Liver (tissue), 9 donors: ENCODE data around the gene PPP2R2D. TPM values are rescaled to one million over a fixed set of nuclear protein-coding genes. Genes with fewer than 3 reads are reported as not detected.

ENCODE experiments used
- DNase-seq: peaks from one replicate; pipeline ENCODE4 v3.0.0-alpha.2; 2017; ENCODE audit warnings: low spot score
- H3K27ac ChIP-seq, 2 donors: one replicate each; pipeline ENCODE4 v1.7.0; 2013; ENCODE audit warnings: inconsistent platforms in 2 of 2, low read length in 2 of 2, control low read depth in 1 of 2, low read depth in 1 of 2, mild to moderate bottlenecking in 1 of 2
- H3K27me3 ChIP-seq, 4 donors: one replicate each; pipeline versions ENCODE4 v1.6.1 to v1.7.0; 2013; ENCODE audit warnings: low read length in 3 of 4, inconsistent platforms in 1 of 4, mild to moderate bottlenecking in 1 of 4, moderate library complexity in 1 of 4; ENCODE audit not compliant: control insufficient read depth in 4 of 4, insufficient read depth in 4 of 4
- H3K36me3 ChIP-seq, 4 donors: one replicate each; pipeline versions ENCODE4 v1.6.1 to v1.7.0; 2013; ENCODE audit warnings: low read length in 3 of 4, mild to moderate bottlenecking in 3 of 4, low read depth in 1 of 4, moderate library complexity in 1 of 4; ENCODE audit not compliant: control insufficient read depth in 4 of 4, insufficient read depth in 3 of 4
- H3K4me1 ChIP-seq, 4 donors: one replicate each; pipeline versions ENCODE4 v1.6.1 to v1.7.0; 2013; ENCODE audit warnings: low read length in 3 of 4, mild to moderate bottlenecking in 3 of 4, moderate library complexity in 1 of 4; ENCODE audit not compliant: control insufficient read depth in 4 of 4, insufficient read depth in 4 of 4
- H3K4me3 ChIP-seq, 3 donors: one replicate each; pipeline versions ENCODE4 v1.6.1 to v1.7.0; 2013; ENCODE audit warnings: low read length in 3 of 3, control low read depth in 1 of 3, low read depth in 1 of 3, mild to moderate bottlenecking in 1 of 3
- H3K9ac ChIP-seq, 2 donors: one replicate each; pipeline ENCODE4 v1.7.0; 2013; ENCODE audit warnings: low read length in 2 of 2, mild to moderate bottlenecking in 2 of 2, moderate library complexity in 2 of 2, control low read depth in 1 of 2, low read depth in 1 of 2
- H3K9me3 ChIP-seq, 4 donors: one replicate each; pipeline versions ENCODE4 v1.6.1 to v1.7.0; 2013; ENCODE audit warnings: low read length in 3 of 4; ENCODE audit not compliant: control insufficient read depth in 4 of 4
- ATF3 ChIP-seq: IDR thresholded peaks from 2 replicates; pipeline ENCODE4 v1.6.1; 2016; ENCODE audit warnings: antibody characterized with exemption
- CTCF ChIP-seq: fragments of 150-350 bp; IDR thresholded peaks from 2 replicates; pipeline ENCODE4 v1.5.1; 2017; ENCODE audit warnings: improper control_type of control experiment, low read depth, low read length; ENCODE audit not compliant: missing input control
- EGR1 ChIP-seq, 2 donors: IDR thresholded peaks; 2 replicates each; pipeline ENCODE4 v1.6.1; 2016 to 2018; ENCODE audit warnings: antibody characterized with exemption in 2 of 2, low read depth in 2 of 2
- FOXA1 ChIP-seq: IDR thresholded peaks from 2 replicates; pipeline ENCODE4 v1.6.1; 2016; ENCODE audit warnings: antibody characterized with exemption
- FOXA2 ChIP-seq: IDR thresholded peaks from 2 replicates; pipeline ENCODE4 v1.6.1; 2016; ENCODE audit warnings: antibody characterized with exemption
- GABPA ChIP-seq, 2 donors: IDR thresholded peaks in 1 of 2; conservative IDR thresholded peaks in 1 of 2; 2 replicates each; pipeline ENCODE4 v1.6.1; 2016; ENCODE audit warnings: antibody characterized with exemption in 2 of 2, mild to moderate bottlenecking in 1 of 2, moderate library complexity in 1 of 2
- HNF4A ChIP-seq, 2 donors: conservative IDR thresholded peaks; 2 replicates each; pipeline ENCODE4 v1.6.1; 2016; ENCODE audit warnings: antibody characterized with exemption in 2 of 2, mild to moderate bottlenecking in 2 of 2
- HNF4G ChIP-seq: IDR thresholded peaks from 2 replicates; pipeline ENCODE4 v1.6.1; 2016; ENCODE audit warnings: antibody characterized with exemption
- JUND ChIP-seq, 2 donors: IDR thresholded peaks; 2 replicates each; pipeline ENCODE4 v1.6.1; 2016; ENCODE audit warnings: antibody characterized with exemption in 2 of 2
- MAX ChIP-seq: IDR thresholded peaks from 2 replicates; pipeline ENCODE4 v1.6.1; 2016; ENCODE audit warnings: antibody characterized with exemption
- NR2F2 ChIP-seq: IDR thresholded peaks from 2 replicates; pipeline ENCODE4 v1.6.1; 2016; ENCODE audit warnings: antibody characterized with exemption
- REST ChIP-seq: IDR thresholded peaks from 2 replicates; pipeline ENCODE4 v1.6.1; 2016; ENCODE audit warnings: antibody characterized with exemption, mild to moderate bottlenecking
- RXRA ChIP-seq, 2 donors: IDR thresholded peaks; 2 replicates each; pipeline ENCODE4 v1.6.1; 2017 to 2018; ENCODE audit warnings: antibody characterized with exemption in 2 of 2, mild to moderate bottlenecking in 1 of 2
- SP1 ChIP-seq: IDR thresholded peaks from 2 replicates; pipeline ENCODE4 v1.6.1; 2018; ENCODE audit warnings: antibody characterized with exemption, mild to moderate bottlenecking
- TAF1 ChIP-seq: conservative IDR thresholded peaks from 2 replicates; pipeline ENCODE4 v1.6.1; 2016; ENCODE audit warnings: antibody characterized with exemption, mild to moderate bottlenecking
- YY1 ChIP-seq: IDR thresholded peaks from 2 replicates; pipeline ENCODE4 v1.6.1; 2016; ENCODE audit warnings: antibody characterized with exemption, mild to moderate bottlenecking
- ZBTB33 ChIP-seq: IDR thresholded peaks from 2 replicates; pipeline ENCODE4 v1.6.1; 2016; ENCODE audit warnings: antibody characterized with exemption
- WGBS: extraction: QIAGEN DNeasy Blood & Tissue Kit; methylation state at CpG from one replicate; pipeline ENCODE4 v1.1.7; 2013; 5-methylcytosine and 5-hydroxymethylcytosine counted together
- polyA plus RNA-seq, 2 donors: library from polyadenylated mRNA; stranded (reverse) in 1 of 2; unstranded in 1 of 2; fragments of 200-250 nt in 1 of 2; fragments of >200 nt in 1 of 2; fragmentation: Nextera tagmentation in 1 of 2; extraction: Ambion mirVana in 1 of 2; gene quantifications; one replicate each; pipeline versions ENCODE4 v1.2.1 to v1.2.3, GENCODE V29; 2013 to 2015
- total RNA-seq, 2 donors: library from RNA; depleted of rRNA; stranded (reverse); fragments of >200 nt; gene quantifications; one replicate each; pipeline ENCODE4 v1.2.3, GENCODE V29; 2014
- donor health status: healthy.
- donor health status: healthy.
- donor health status: healthy.
- donor health status: healthy.
- donor health status: healthy.

PPP2R2D gene
- total and polyA plus RNA-seq, 4 donors = 5.9 to 20.5 (median 14.3) TPM

- no peak for DNase-seq
- no peak for TF ChIP-seq EGR1 (IDR thresholded peaks at IDR 0.05; ENCODE audit: low read depth in 2 of 2)
- TF ChIP-seq CTCF = no peak
- TF ChIP-seq RXRA (IDR thresholded peaks at IDR 0.05) = no peak
- TF ChIP-seq ATF3 = no peak
- no peak for TF ChIP-seq HNF4G
- TF ChIP-seq NR2F2 = no peak
- TF ChIP-seq TAF1 = no peak
- no peak for TF ChIP-seq YY1
- TF ChIP-seq FOXA1 = no peak
- no peak for TF ChIP-seq FOXA2
- TF ChIP-seq ZBTB33 = no peak
- TF ChIP-seq SP1 = no peak
- Histone ChIP-seq H3K4me1 (no peaks in the 10 kb centered on the region), H3K9me3 (no peaks in the 10 kb centered on the region), H3K27ac (no peak overlapping the region), H3K27me3 (no peaks in the 10 kb centered on the region), H3K4me3 (no peak overlapping the region), H3K9ac (no peak overlapping the region), H3K36me3 (peaks cover 8 to 39% (median 28%) of the 10 kb centered on the region in 4 donors)
- 98% methylated on average over 38 of the region's 38 CpGs for WGBS
Observed at GRCh38 chr10:131955591-131956340, 55.0 kb downstream of the PPP2R2D start.

- H3K9me3 ChIP-seq = no peaks in the 10 kb centered on the region
- no peak overlapping the region for H3K27ac ChIP-seq
- TF ChIP-seq REST = no peak
- no peak for TF ChIP-seq ATF3
- no peak for TF ChIP-seq TAF1
- TF ChIP-seq RXRA (IDR thresholded peaks at IDR 0.05) = no peak
- no peak for TF ChIP-seq HNF4A (conservative IDR thresholded peaks at IDR 0.05)
- no peak for TF ChIP-seq EGR1 (IDR thresholded peaks at IDR 0.05; ENCODE audit: low read depth in 2 of 2)
- TF ChIP-seq FOXA2 = no peak
- no peak for TF ChIP-seq HNF4G
- no peak for TF ChIP-seq MAX
- TF ChIP-seq GABPA (IDR thresholded peaks at IDR 0.05 in 1 of 2, conservative IDR thresholded peaks at IDR 0.05 in 1 of 2) = no peak
- TF ChIP-seq NR2F2 = no peak
- TF ChIP-seq YY1 = no peak
- no peak for TF ChIP-seq CTCF
- no peak for TF ChIP-seq JUND (IDR thresholded peaks at IDR 0.05)
- no peaks in the 10 kb centered on the region for H3K4me1 ChIP-seq
- no peaks in the 10 kb centered on the region for H3K27me3 ChIP-seq
- DNase-seq = no peak
- WGBS = 89% methylated on average over 19 of the region's 19 CpGs
- no peak overlapping the region for H3K9ac ChIP-seq
- H3K36me3 ChIP-seq = peaks cover 7 to 24% (median 15%) of the 10 kb centered on the region in 4 donors
- H3K4me3 ChIP-seq = no peak overlapping the region
Observed at GRCh38 chr10:131959841-131960240, 59.0 kb downstream of the PPP2R2D start.
